GM19193 (cell line): ENCODE results near the gene NMNAT3.

Experiments
- POLR2A ChIP-seq: IDR thresholded peaks from 4 replicates; pipeline ENCODE4 v1.6.1; 2011; ENCODE audit not compliant: insufficient read depth, insufficient read length; ENCODE audit errors: extremely low read depth

The NMNAT3 gene

DNA sequence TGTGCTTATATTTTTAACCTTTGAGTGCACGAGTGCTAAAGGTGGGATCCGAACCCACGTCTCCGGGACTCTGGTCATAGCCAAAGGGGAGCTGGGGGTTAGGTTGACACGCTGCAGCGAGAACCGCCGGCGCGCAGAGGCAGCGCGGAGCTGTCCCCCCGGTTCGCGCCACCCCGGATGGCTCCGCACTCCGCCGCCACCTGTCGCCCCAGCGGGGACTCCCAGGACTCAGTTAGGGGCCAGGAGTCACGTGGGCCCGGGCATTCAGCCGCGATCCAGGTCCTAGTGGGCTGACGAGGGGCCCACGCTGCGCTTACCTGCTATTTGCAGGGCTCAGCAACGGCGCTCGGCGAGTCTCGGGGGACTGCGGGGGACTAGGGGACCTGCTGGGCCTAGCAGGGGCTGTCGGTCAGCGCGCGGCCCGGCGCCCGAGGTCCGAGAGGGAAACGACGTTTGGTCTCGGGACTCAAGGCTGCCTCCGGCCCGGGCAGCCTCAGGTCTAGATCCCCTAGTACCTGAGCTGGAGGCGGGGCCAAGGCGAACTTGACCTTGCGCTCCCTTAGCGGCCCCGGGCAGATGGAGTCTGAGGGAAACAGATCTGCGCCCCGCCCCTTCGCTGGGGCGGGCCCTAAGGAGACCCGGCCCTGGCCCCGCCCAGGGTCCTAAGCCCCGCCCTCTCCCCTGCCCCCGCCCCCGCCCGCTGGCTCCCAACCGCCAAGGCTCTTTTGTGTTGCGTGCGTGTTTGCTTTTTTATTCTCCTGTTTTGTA lies at the start of gene NMNAT3:
TSS of gene NMNAT3 (minus strand) at position 585 of the 768 bp plus-strand sequence. CDS start 50,248 bp downstream, outside the sequence.
- TF ChIP-seq POLR2A: no peak

DNA sequence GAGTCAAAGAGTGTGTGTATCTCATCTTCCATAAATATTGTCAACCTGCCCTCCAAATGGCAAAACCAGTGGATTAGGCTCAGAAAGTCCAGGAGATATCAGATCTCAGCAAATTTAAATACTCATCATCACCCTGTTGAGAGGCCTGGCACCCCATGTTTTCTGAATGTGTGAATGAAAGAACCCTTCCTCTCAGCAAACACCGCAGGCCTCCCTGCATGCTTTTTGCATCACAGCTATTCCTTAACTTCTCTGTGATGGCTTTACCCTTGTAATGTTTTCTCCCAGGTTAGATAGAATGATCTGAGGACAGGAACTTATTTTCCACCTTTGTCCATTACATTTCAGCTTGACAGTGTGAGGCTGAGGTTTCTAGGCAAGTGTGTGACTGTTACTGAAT lies 43.6 kb upstream of the NMNAT3 start:
- no peak for TF ChIP-seq POLR2A

DNA sequence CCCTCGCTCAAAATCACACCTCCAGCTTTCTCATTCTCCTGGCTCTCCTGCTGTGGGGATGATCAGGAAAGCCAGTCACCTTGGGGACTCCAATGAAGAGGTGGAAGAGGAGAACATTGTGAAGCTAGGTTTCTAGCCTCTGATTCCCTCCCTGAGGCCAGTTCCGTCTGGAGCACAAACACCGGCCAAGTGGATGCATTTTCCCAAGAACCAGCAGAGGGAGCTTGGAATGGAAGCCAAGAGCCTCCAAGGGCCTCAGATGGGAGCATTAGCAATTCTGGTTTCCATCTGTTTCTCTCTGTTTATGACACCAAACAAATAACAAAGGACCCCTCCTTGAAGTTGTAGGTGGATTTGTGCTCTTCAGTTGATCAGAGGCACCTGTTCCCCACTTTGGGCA lies 40.6 kb upstream of the NMNAT3 start:
- TF ChIP-seq POLR2A: no peak

DNA sequence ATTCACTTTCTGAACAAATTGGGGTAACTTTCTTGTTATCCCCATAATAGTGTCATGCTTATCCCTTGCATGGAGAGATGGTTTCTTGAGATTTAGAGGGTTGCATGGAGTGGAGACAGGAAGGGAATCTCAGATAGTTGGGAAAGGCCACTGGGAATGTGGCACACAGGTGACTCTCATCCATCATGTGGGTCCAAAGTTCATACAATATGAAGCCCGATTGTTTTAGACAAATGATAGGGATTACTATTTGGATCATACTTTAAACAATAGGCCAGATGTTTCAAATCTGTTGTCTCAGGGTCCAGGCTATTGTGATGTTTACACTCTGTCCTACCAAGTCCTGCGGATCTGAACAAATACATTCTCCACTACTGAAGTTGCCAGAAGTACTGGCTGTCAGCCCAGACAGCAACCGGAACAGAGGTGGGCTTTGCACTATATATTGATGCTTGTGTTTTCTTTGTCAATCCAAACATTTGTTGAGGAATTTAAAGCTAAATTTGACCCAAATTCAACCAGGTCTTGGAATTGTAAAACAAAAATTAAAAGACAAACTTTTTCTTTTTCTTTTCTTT lies 39.2 kb upstream of the NMNAT3 start:
- no peak for TF ChIP-seq POLR2A

DNA sequence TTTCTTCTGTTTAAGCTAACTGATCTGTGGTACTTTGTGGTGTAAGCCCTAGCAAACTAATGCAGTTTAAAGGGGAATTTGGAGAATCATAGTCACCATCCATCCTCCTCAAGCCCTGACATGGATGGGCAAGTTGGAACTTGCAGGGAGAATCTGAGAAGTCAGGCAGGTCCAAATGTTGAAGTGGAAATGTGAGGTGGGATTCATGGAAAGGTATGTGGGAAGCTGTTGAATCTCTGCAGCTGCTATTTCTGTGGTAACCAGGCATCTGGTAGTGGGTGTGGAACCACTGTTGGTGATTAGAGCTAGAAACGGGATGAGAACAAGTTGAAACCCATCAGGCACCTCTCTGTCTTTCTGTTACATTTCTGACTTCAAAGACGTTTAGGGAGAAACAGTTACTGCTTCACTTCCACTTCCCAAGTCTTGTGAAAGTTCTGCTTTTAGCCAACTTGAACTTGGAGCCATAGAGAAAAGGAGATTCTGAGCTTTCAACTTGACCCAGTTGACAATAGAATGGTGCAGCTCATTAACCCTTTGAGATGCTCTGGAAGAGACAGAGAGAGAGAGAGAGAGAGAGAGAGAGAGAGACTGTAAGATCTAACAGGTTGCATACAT lies 38.1 kb upstream of the NMNAT3 start:
- no peak for TF ChIP-seq POLR2A

DNA sequence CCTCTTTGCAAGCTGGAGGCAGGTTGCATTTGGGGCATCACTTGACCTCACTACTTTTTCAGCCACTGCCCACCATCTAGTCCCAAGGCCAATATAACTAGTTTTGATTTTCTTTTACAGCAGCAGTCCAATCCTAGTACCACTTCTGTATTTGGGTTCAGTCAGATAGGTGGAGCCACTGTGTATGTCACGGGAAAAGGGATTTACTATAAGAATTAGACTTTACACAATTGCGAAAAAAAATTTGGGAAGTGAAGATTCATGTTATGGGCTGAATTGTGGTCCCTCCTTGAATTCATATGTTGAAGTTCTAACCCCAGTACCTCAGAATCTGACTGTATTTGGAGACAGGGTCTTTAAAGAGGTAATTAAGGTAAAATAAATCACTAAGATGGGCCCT lies 37.4 kb upstream of the NMNAT3 start:
- TF ChIP-seq POLR2A: no peak

DNA sequence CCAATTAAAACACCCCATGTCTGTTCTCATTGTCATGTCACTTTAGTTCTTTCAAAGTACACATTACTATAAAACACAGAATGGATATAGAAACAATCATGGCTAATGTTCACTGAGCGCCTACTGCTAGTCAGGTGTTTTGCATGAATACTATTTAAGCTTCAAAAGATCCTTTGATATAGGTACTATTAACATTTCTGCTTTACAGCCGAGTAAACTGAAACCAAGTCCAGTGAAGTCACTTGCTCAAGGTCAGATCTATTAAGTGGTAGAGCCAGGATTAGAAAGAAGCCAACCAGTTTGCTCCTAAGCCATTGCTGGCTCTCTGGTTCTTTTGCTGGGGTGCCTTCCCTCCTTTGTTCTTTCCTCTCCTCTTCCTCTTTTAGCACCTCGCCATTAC lies 32.4 kb upstream of the NMNAT3 start:
- no peak for TF ChIP-seq POLR2A

DNA sequence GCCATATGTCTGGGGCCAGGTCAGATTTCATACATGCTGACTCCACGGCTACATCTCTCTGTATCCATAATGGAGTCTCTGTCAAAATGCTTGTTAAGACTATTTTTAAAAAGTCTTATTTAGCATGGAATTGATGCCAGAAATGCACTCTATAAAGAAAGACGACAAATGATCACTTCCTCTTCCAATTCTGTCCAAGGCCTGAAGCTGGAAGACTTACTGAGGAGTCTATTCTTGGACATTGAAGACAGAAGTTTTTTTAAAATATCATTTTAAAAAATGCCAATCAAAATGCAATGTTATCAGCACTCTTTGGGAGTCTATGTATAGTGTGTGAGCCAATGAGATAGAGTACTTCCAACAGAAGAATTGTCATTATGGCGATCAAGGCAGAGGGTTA lies 27.9 kb upstream of the NMNAT3 start:
- no peak for TF ChIP-seq POLR2A

DNA sequence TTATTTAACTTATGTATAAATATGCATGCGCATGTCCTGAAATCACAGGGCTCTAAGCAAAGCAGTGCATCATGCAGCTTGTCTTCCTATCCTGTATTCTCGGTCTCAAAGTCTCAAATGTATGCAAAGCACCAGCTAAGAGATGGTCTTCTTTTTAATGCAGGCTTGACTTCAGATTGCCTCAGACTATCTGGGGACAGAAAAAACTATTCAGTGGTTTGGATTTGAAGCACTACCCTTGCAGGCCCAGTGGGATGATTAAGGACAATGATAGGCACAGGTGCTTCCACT lies 18.5 kb upstream of the NMNAT3 start:
- TF ChIP-seq POLR2A: no peak

DNA sequence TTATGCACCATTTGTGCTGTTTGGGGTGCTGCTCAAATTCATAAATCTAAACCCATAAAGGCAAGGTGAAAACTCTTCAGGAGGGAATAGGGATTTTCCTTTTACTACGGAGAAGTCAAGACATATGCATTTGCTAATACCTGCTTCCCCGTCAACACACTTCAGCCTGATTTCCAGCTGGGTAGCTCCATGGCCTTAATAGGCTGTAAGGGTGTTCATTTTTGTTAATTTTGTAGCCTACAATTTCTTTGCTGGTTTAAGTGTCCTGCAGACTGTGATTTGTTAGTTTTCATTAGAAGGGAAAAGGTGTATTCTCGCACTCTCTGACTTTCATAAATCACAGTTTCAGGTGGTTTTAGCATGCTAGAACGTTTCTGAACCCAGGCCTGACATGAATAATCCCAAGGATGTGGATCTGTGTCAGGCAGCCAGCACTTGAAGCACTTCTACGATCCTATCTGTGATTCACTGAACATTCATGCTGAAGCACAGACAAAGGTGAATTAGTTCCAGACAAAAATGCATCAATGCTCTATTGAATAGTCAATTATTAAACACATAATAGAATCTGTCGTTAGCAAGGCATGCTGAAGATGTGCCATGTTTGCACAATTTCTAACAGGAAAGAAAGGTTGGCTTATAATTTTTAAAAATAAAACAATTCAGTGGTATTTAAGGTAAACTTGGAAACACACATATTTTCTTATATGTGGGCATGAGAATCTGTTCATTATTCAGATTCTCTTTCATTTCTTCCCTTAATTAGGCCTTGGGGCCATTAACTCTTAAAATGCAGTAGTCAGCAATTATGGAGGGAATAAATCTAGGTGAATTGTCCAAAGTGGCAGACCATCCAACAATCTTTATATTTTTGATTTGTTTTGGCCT lies 17.9 kb upstream of the NMNAT3 start:
- no peak for TF ChIP-seq POLR2A

DNA sequence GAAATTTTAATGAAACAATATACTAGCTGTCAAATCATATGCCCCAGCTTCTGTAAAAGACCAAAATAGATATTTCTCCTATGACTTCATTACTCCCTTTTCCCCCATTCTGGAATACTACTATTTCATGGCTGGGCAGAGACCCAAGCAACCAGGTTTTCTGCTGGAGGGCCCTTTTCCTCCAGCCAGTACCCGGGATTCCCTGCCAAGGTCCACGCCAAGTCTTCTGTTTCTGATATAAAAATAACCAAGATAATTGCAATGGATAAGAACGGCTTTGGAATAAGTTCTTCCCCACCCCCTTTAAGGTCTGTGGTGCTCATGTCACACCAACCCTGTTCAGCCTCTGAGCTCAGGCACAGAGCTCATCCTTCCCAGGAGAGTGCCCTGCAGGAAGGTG lies 17.2 kb upstream of the NMNAT3 start:
- no peak for TF ChIP-seq POLR2A

DNA sequence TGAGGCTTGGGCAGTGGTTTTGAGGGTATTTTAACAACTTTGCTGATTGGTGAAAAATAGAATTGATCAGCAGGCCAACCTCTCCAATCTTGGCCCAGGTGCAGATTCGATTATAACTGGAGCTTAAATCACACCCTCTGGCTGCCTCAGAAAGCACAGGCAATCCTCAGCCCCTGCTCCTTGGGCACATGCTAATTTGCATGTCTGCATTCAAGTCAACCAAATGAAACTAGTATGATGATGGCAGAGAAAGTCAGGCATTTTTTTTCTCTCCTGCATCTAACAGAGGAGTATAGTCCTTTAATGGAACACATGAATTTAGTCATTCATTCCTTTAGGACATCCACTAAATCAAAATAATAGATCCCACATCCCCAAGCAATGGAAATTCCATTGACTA lies 16.8 kb upstream of the NMNAT3 start:
- no peak for TF ChIP-seq POLR2A

DNA sequence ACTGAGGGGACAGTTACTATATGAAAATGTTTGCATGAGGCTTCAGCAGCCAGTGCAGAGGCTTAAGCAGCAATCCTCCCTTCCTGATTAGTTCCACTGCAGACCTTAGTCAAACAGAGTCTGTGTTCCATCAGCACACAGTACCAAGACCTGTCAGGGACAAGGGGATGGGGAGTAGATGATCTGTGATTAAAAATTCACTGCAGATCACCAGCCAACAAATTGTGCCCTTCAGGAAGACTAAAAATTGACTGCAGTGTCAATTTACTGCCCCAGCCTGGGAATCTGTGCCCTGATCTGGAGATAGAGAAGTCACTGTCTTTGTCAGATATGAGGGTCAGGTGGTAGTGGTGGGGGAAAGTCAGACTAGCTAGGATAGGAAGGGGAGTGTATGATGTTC lies 13.8 kb upstream of the NMNAT3 start:
- no peak for TF ChIP-seq POLR2A

DNA sequence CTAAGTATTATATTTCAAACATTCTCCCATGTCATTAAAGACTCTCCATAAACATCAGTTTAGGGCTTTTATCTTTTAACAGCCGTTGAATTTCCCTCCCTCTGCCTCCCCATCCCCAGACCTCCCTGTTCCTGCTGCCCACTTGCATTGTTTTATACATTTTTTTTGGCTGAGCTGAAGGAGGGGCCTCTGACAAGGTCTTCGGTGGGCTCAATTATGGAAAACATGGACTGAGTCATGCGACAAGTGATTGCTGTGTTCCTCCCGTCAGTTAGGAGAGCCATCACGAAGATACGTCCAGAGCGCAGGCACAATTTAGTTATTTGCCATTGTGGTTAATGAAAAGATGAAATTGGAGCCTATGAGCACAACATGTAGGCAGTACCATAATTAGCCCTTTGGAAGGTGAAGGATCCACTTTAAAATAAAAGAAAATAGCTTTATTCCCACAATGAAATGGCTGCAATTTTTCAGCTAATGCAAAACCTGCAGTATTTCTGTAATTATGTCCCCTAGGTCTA lies 12.0 kb upstream of the NMNAT3 start:
- no peak for TF ChIP-seq POLR2A

DNA sequence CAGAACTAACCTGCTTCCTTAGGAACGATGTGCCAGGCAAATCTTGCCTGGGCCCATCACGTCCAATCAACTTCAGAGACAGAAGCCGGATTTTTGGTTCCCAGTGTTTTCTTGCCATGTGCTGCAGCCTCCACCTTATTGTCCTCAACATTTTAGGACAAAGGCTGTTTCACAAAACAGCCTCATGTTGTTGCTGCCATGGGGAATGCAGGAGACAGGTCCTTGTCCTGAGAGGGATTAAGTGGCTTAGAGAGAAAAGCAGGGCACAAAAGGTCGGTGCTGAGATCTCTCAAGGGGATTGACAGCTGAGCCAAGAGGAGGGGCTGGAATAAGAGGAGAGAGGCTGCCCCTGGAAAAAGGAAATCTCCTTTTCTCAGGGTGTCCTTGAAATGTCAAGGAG lies 11.3 kb upstream of the NMNAT3 start:
- no peak for TF ChIP-seq POLR2A

DNA sequence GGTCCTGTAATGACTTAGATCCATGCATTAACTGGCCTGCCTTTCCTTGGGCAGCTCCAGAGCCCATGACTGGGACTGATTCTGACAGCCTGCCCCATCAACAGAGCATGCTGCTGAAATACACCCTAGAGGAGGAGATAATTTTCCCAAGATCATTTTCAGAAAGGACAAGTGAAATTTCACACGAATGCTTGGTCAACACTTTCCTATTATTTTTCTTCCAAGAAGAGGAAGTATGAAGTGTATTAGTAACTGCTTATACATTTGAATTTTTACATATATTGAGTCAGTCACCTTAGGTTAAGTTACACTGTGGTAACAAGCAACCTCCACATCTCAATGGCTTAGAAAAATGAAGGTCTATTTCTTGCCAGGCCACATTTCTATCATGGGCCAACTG lies 9.7 kb upstream of the NMNAT3 start:
- no peak for TF ChIP-seq POLR2A

DNA sequence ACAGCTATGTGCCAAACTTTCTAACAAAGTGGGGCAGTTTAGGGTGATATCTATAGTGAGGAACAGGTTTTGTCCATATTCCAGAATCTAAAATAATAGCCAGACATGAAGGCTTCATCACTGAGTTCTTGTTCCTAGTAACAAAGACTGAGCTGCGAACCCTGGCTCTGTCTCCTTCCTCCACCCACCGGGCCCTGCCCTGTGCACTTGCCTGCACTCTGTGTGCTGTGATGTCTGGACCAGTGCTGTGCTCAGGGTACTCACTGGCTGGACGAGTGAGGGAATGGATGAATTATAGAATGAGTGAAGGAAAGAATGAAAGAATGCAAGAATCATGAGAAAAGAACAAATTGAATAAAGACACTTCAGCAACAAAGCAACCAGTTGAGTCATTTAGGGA lies 8.9 kb upstream of the NMNAT3 start:
- TF ChIP-seq POLR2A: no peak
